ENCODE data around the gene CFAP58. TPM values are rescaled to one million over a fixed set of nuclear protein-coding genes. Genes with fewer than 3 reads are reported as not detected.

Gene CFAP58
- total RNA-seq: 1 to 10 TPM in 3 of 4 donors, under 1 TPM in 1; 0.29 to 2.2 (median 1.3) TPM

- peak; percentile 96 for DNase-seq
- peak in 1 of 2 donors; percentile 36 for TF ChIP-seq POLR2A (IDR thresholded peaks at IDR 0.05)
- TF ChIP-seq CTCF (IDR thresholded peaks at IDR 0.05): peak; percentile 72 to 89 (median 78)
- H3K27me3 ChIP-seq: no peaks in the 10 kb centered on the region
- H3K4me1 ChIP-seq: no peaks in the 10 kb centered on the region
- no peaks in the 10 kb centered on the region for H3K36me3 ChIP-seq
- intact Hi-C loops (cut with DNase I; ENCODE audit: low total_unique reads): loop anchor here (2.0 kb wide), 1 partner anchor 63 kb away; no protein-coding TSS in a partner anchor
- H3K27ac ChIP-seq: peak within 1 kb of the TSS; percentile 20 to 43
- no peaks in the 10 kb centered on the region for H3K9me3 ChIP-seq
- peak within 1 kb of the TSS; percentile 31 for H3K4me3 ChIP-seq
Measured at GRCh38 chr10:104353325-104354048, at the start of gene CFAP58. TSS of gene CFAP58 (plus strand) at chr10:104353833. CDS start at chr10:104353898, 65 bp downstream.

GRCh38 chr10:104304356-104304745 lies 49.3 kb upstream of the CFAP58 start:
- Histone ChIP-seq H3K4me3 (no peak overlapping the region), H3K27me3 (no peaks in the 10 kb centered on the region), H3K9me3 (no peaks in the 10 kb centered on the region), H3K36me3 (no peaks in the 10 kb centered on the region), H3K27ac (no peak overlapping the region), H3K4me1 (peaks cover 12 to 15% of the 10 kb centered on the region in 2 donors)
- TF ChIP-seq POLR2A (IDR thresholded peaks at IDR 0.05): no peak
- TF ChIP-seq CTCF (IDR thresholded peaks at IDR 0.05): no peak
- no peak for DNase-seq
- intact Hi-C loops (cut with DNase I; ENCODE audit: low total_unique reads): no loop called here

- peak overlapping the region; percentile 23 to 36 for H3K27ac ChIP-seq
- DNase-seq: no peak
- H3K4me1 ChIP-seq: peaks cover 11 to 12% of the 10 kb centered on the region in 2 donors
- H3K9me3 ChIP-seq: no peaks in the 10 kb centered on the region
- TF ChIP-seq POLR2A (IDR thresholded peaks at IDR 0.05) (no peak), CTCF (IDR thresholded peaks at IDR 0.05) (no peak)
- no peaks in the 10 kb centered on the region for H3K27me3 ChIP-seq
- intact Hi-C loops (cut with DNase I; ENCODE audit: low total_unique reads): loop anchor here (5.0 kb wide), 1 partner anchor 42 kb away; no protein-coding TSS in a partner anchor
- H3K4me3 ChIP-seq: no peak overlapping the region
- no peaks in the 10 kb centered on the region for H3K36me3 ChIP-seq
Measured at GRCh38 chr10:104304927-104305326, 48.7 kb upstream of the CFAP58 start.

- intact Hi-C loops (cut with DNase I; ENCODE audit: low total_unique reads): loop anchor here (5.0 kb wide), 1 partner anchor 40 kb away; no protein-coding TSS in a partner anchor
- H3K27ac ChIP-seq: peak overlapping the region; percentile 0 to 2
- TF ChIP-seq POLR2A (IDR thresholded peaks at IDR 0.05) (no peak), CTCF (IDR thresholded peaks at IDR 0.05) (no peak)
Measured at GRCh38 chr10:104306897-104307296, 46.7 kb upstream of the CFAP58 start.

More at GRCh38 chr10:104306897-104307296, 46.7 kb upstream of the CFAP58 start:
- Histone ChIP-seq H3K4me1 (peaks cover 0 to 6% of the 10 kb centered on the region in 2 donors), H3K36me3 (no peaks in the 10 kb centered on the region), H3K27me3 (no peaks in the 10 kb centered on the region), H3K4me3 (no peak overlapping the region), H3K9me3 (no peaks in the 10 kb centered on the region)
- DNase-seq: no peak

Data from uterus (tissue), 4 donors.